ENCODE results near the gene DYTN. TPM values are rescaled to one million over a fixed set of nuclear protein-coding genes. Genes with fewer than 3 reads are reported as not detected.

Gene DYTN
- total RNA-seq, 2 donors from 2014 or later: not detected

- ATAC-seq: no peak
- Mint-ChIP-seq H3K36me3 (no peaks in the 10 kb centered on the region), H3K9me3 (no peaks in the 10 kb centered on the region), H3K27ac (no peak overlapping the region)
- DNase-seq (ENCODE audit: low spot score in 2 of 2): no peak
Measured at GRCh38 chr2:206713746-206714145, 4.5 kb downstream of the DYTN start.

GRCh38 chr2:206708286-206708685 lies 9.9 kb downstream of the DYTN start:
- Mint-ChIP-seq H3K27ac (no peak overlapping the region), H3K36me3 (no peaks in the 10 kb centered on the region), H3K9me3 (no peaks in the 10 kb centered on the region)
- DNase-seq (ENCODE audit: low spot score in 2 of 2) (no peak), ATAC-seq (no peak)

- DNase-seq (ENCODE audit: low spot score in 2 of 2): no peak
- H3K27ac Mint-ChIP-seq: no peak overlapping the region
- no peaks in the 10 kb centered on the region for H3K36me3 Mint-ChIP-seq
- ATAC-seq: no peak
- no peaks in the 10 kb centered on the region for H3K9me3 Mint-ChIP-seq
Measured at GRCh38 chr2:206707164-206707701, 11.0 kb downstream of the DYTN start.

- no peak for ATAC-seq
- no peaks in the 10 kb centered on the region for H3K9me3 Mint-ChIP-seq
- DNase-seq (ENCODE audit: low spot score in 2 of 2): no peak
- H3K27ac Mint-ChIP-seq: no peak overlapping the region
- no peaks in the 10 kb centered on the region for H3K36me3 Mint-ChIP-seq
Measured at GRCh38 chr2:206701952-206702605, 16.1 kb downstream of the DYTN start.

GRCh38 chr2:206700156-206700555 lies 18.0 kb downstream of the DYTN start:
- ATAC-seq (peak in 1 of 2 donors; percentile 71), DNase-seq (ENCODE audit: low spot score in 2 of 2) (no peak)

GRCh38 chr2:206698811-206699210 lies 19.4 kb downstream of the DYTN start:
- Mint-ChIP-seq H3K27ac (no peak overlapping the region), H3K36me3 (no peaks in the 10 kb centered on the region), H3K9me3 (no peaks in the 10 kb centered on the region)
- no peak for DNase-seq (ENCODE audit: low spot score in 2 of 2)
- ATAC-seq: no peak

More at GRCh38 chr2:206700156-206700555, 18.0 kb downstream of the DYTN start:
- no peak overlapping the region for H3K27ac Mint-ChIP-seq
- H3K9me3 Mint-ChIP-seq: no peaks in the 10 kb centered on the region
- H3K36me3 Mint-ChIP-seq: no peaks in the 10 kb centered on the region

- DNase-seq (ENCODE audit: low spot score in 2 of 2) (no peak), ATAC-seq (no peak)
- no peak overlapping the region for H3K27ac Mint-ChIP-seq
- H3K36me3 Mint-ChIP-seq: no peaks in the 10 kb centered on the region
- no peaks in the 10 kb centered on the region for H3K9me3 Mint-ChIP-seq
Measured at GRCh38 chr2:206696910-206697309, 21.3 kb downstream of the DYTN start.

- no peaks in the 10 kb centered on the region for H3K9me3 Mint-ChIP-seq
- peak; percentile 51 to 67 for ATAC-seq
- peak in 1 of 2 donors; percentile 43 for DNase-seq (ENCODE audit: low spot score in 2 of 2)
- no peaks in the 10 kb centered on the region for H3K36me3 Mint-ChIP-seq
- no peak overlapping the region for H3K27ac Mint-ChIP-seq
Measured at GRCh38 chr2:206693399-206694137, 24.6 kb downstream of the DYTN start.

GRCh38 chr2:206692971-206693370 lies 25.2 kb downstream of the DYTN start:
- H3K27ac Mint-ChIP-seq: no peak overlapping the region
- H3K36me3 Mint-ChIP-seq: no peaks in the 10 kb centered on the region
- no peaks in the 10 kb centered on the region for H3K9me3 Mint-ChIP-seq
- DNase-seq (ENCODE audit: low spot score in 2 of 2) (no peak), ATAC-seq (no peak)

GRCh38 chr2:206688990-206689389 lies 29.2 kb downstream of the DYTN start:
- DNase-seq (ENCODE audit: low spot score in 2 of 2): no peak
- H3K9me3 Mint-ChIP-seq: no peaks in the 10 kb centered on the region
- H3K36me3 Mint-ChIP-seq: no peaks in the 10 kb centered on the region
- H3K27ac Mint-ChIP-seq: no peak overlapping the region
- no peak for ATAC-seq

- ATAC-seq (no peak), DNase-seq (ENCODE audit: low spot score in 2 of 2) (no peak)
- Mint-ChIP-seq H3K27ac (no peak overlapping the region), H3K9me3 (no peaks in the 10 kb centered on the region), H3K36me3 (no peaks in the 10 kb centered on the region)
Measured at GRCh38 chr2:206688453-206688852, 29.7 kb downstream of the DYTN start.

GRCh38 chr2:206683546-206683945 lies 34.6 kb downstream of the DYTN start:
- DNase-seq (ENCODE audit: low spot score in 2 of 2) (no peak), ATAC-seq (no peak)
- no peaks in the 10 kb centered on the region for H3K36me3 Mint-ChIP-seq
- H3K27ac Mint-ChIP-seq: no peak overlapping the region
- no peaks in the 10 kb centered on the region for H3K9me3 Mint-ChIP-seq

- no peaks in the 10 kb centered on the region for H3K9me3 Mint-ChIP-seq
- DNase-seq (ENCODE audit: low spot score in 2 of 2) (no peak), ATAC-seq (no peak)
- H3K36me3 Mint-ChIP-seq: no peaks in the 10 kb centered on the region
- no peak overlapping the region for H3K27ac Mint-ChIP-seq
Measured at GRCh38 chr2:206670531-206671319, 47.5 kb downstream of the DYTN start.

- no peak for DNase-seq (ENCODE audit: low spot score in 2 of 2)
- no peaks in the 10 kb centered on the region for H3K36me3 Mint-ChIP-seq
- ATAC-seq: no peak
- H3K27ac Mint-ChIP-seq: no peak overlapping the region
- no peaks in the 10 kb centered on the region for H3K9me3 Mint-ChIP-seq
Measured at GRCh38 chr2:206665251-206665650, 52.9 kb downstream of the DYTN start.

- Mint-ChIP-seq H3K9me3 (peaks cover 7 to 12% of the 10 kb centered on the region in 2 donors), H3K27ac (no peak overlapping the region), H3K36me3 (peaks cover 0 to 10% of the 10 kb centered on the region in 2 donors)
- peak; percentile 32 to 39 for ATAC-seq
- DNase-seq (ENCODE audit: low spot score in 2 of 2): no peak
Measured at GRCh38 chr2:206657087-206657486, 61.1 kb downstream of the DYTN start.

GRCh38 chr2:206647985-206648384 lies 70.2 kb downstream of the DYTN start:
- Mint-ChIP-seq H3K36me3 (no peaks in the 10 kb centered on the region), H3K9me3 (no peaks in the 10 kb centered on the region), H3K27ac (no peak overlapping the region)
- ATAC-seq (no peak), DNase-seq (ENCODE audit: low spot score in 2 of 2) (no peak)
